Measurements from ENCODE around the gene COG5. TPM values are rescaled to one million over a fixed set of nuclear protein-coding genes. Genes with fewer than 3 reads are reported as not detected.

Gene COG5
- total and polyA plus RNA-seq, 2 of the 4 experiments (the other 2 are of a cell fraction): 18.5 to 27.4 TPM

GRCh38 chr7:107435749-107436148 is 128.0 kb downstream of the COG5 start:
- Histone ChIP-seq H2AK5ac (ENCODE audit: low read depth, low read length) (no peak overlapping the region), H3K9me3 (ENCODE audit: control insufficient read depth, insufficient read depth, low read length) (no peaks in the 10 kb centered on the region), H3K18ac (ENCODE audit: low read depth, low read length) (no peak overlapping the region), H3K4me2 (ENCODE audit: low read depth, low read length) (no peak overlapping the region), H4K5ac (ENCODE audit: low read depth, low read length) (no peak overlapping the region), H3K4me1 (ENCODE audit: control insufficient read depth, insufficient read depth, low read length) (no peaks in the 10 kb centered on the region), H3K36me3 (ENCODE audit: control insufficient read depth, insufficient read depth, low read length) (no peaks in the 10 kb centered on the region), H2BK120ac (ENCODE audit: low read depth, low read length) (no peak overlapping the region), H3K56ac (ENCODE audit: extremely low read depth, insufficient read depth, low read length) (no peak overlapping the region), H4K91ac (ENCODE audit: insufficient read depth, low read depth, low read length) (no peak overlapping the region), H3K23ac (ENCODE audit: low read depth, low read length) (no peak overlapping the region), H2BK15ac (ENCODE audit: low read depth, low read length) (no peak overlapping the region), H4K20me1 (ENCODE audit: insufficient read depth, low read length) (no peaks in the 10 kb centered on the region; the same call in 1 of the 2 replicates), H3K27me3 (ENCODE audit: control insufficient read depth, insufficient read depth, low read length) (no peaks in the 10 kb centered on the region), H3K4ac (ENCODE audit: low read depth, low read length) (no peak overlapping the region), H2AFZ (replicated peaks; ENCODE audit: low read length, poor library complexity) (no peak overlapping the region), H2AK9ac (replicated peaks; ENCODE audit: low read depth, low read length, poor library complexity) (no peak overlapping the region), H2BK5ac (ENCODE audit: low read depth, low read length, poor library complexity, severe bottlenecking) (no peak overlapping the region), H3K4me3 (ENCODE audit: insufficient read depth, low read depth, low read length) (no peak overlapping the region), H4K8ac (ENCODE audit: low read depth in 2 of 2, low read length in 2 of 2) (no peak overlapping the region), H3K27ac (ENCODE audit: insufficient read depth, low read length) (no peak overlapping the region), H3K9me1 (ENCODE audit: insufficient read depth, low read length) (peaks cover 4% of the 10 kb centered on the region; the same call in 1 of the 2 replicates), H3K9ac (ENCODE audit: low read depth, low read length) (no peak overlapping the region), H3K14ac (replicated peaks; ENCODE audit: low read depth, low read length) (no peak overlapping the region), H3K79me1 (ENCODE audit: low read depth in 1 of 2, low read length in 2 of 2) (peaks cover 0 to 6% of the 10 kb centered on the region in 2 experiments; a peak in 3 of 4 replicates), H2BK20ac (ENCODE audit: low read depth, low read length) (no peak overlapping the region)
- intact Hi-C loops (cut with micrococcal nuclease) (no loop called here), dilution Hi-C loops (cut with HindIII; ENCODE audit: low sequenced_read_pairs, unreplicated experiment) (no loop called here), in situ Hi-C loops (cut with MboI; ENCODE audit: low sequenced_read_pairs) (no loop called here)
- BruUV-seq (replicated peaks): no TSS peak
- ChIA-PET POLR2A (ENCODE audit: unreplicated experiment) (no interaction called here), CTCF (no interaction called here)
- ATAC-seq (ENCODE audit: low read depth) (no peak), DNase-seq (no peak)
- no CpG with 5 or more reads among the region's 1 CpG for WGBS, 2 experiments (ENCODE audit: extremely low coverage in 2 of 2, insufficient read length in 1 of 2)
- no peak for TF ChIP-seq RAD21 (IDR thresholded peaks at IDR 0.05; ENCODE audit: low read length)
- TF ChIP-seq RFX5 (IDR thresholded peaks at IDR 0.05; ENCODE audit: low read depth, low read length): no peak
- TF ChIP-seq CHD1 (IDR thresholded peaks at IDR 0.05; ENCODE audit: low read depth, low read length): no peak
- no peak for TF ChIP-seq USF2 (IDR thresholded peaks at IDR 0.05; ENCODE audit: low read depth, low read length)
- TF ChIP-seq RCOR1 (IDR thresholded peaks at IDR 0.05; ENCODE audit: insufficient replicate concordance, low read length): no peak
- TF ChIP-seq NFE2L2 (IDR thresholded peaks at IDR 0.05; ENCODE audit: low read depth, low read length): no peak

All from IMR-90 (cell line).